ENCODE data around the gene RAD54L2.
"Not testable (repeated sequence)": the region's sequence is repeated elsewhere in the genome, so short reads cannot be mapped to it uniquely, and the experiment has no call there.

The RAD54L2 gene

DNA sequence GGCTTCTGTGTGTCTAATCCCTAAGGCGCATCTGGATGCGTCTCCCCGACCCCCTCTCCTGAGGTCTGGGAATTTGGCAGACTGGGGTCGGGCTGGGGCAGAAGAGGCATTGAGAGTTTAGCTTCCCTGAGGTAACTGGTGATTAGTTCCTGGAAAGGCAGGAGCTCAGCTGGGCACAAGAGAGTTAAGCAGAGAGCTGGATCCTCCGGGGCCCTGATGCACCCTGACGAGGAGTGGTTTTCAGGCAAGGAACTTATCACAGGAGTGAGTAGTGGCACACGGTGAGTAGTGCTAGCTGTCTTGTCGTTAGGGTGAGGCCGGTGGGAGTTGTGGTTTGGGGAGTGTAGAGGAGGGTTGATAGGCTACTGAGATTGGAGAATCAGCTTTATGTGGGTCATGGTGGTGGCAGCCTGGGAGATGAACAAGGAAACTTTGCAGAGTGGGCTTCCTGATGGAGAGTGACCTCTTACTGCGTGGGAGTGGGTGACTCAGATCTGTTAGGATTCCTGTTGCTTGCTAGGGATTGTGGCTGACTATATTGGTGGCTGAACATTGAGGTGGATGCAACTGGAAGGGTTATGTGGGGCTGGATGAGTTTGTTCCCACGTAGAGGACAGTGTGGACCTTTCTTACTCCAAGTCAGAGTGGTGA lies 897 bp downstream of the RAD54L2 start:
- no peak for DNase-seq

- DNase-seq: not testable (repeated sequence)
Observed at GRCh38 chr3:51542596-51542995, 4.1 kb downstream of the RAD54L2 start.

GRCh38 chr3:51544011-51544775 lies 5.7 kb downstream of the RAD54L2 start:
- no peak for DNase-seq

DNA sequence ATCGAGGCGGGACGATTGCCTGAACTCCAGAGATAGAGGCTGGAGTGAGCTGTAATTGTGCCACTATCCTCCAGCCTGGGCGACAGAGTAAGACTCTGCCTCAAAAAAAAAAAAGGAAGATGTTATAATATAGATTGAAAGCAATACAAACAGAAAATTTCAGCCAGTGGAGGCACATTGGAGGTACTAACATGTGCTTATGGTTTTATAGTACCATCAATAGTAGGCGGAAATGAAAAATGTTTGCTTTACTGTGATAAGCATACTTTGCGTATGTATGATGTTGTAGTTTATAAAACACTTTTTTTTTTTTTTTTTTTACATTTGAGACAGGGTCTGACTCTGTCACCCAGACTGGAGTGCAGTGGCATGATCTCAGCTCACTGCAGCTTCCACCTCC lies 8.8 kb downstream of the RAD54L2 start:
- DNase-seq: no peak

DNA sequence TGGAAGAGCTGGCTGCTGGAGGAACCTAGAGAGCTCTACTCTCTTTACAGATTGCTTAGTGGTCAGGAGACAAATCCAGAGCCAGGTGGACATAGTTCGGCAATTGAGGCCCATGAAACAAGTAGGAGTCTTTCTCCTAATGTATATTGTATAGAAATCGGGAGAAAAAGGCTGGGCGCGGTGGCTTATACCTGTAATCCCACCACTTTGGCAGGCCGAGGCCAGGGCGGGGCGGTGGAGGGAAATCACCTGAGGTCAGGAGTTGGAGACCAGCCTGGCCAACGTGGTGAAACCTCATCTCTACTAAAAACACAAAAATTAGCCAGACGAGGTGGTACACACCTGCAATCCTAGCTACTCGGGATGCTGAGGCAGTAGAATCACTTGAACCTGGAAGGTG lies 10.8 kb downstream of the RAD54L2 start:
- no peak for DNase-seq

GRCh38 chr3:51550080-51550819 lies 11.7 kb downstream of the RAD54L2 start:
- DNase-seq: no peak

DNA sequence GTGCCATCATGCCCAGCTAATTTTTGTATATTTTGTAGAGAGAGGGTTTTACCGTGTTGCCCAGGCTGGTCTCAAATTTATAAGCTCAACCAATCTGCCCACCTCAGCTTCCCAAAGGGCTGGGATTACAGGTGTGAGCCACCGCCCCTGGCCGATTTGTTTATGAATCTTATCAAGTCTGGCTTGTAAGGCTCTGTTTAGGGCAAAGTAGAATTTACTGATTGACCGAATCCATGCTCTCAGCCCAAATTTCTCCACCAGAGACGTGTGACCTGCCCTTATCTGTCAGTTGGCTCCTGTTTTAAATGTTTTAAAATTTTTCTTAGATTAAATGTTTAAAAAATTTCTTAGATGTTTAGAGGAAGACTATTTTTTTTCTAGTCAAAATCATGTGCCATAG lies 19.5 kb downstream of the RAD54L2 start:
- DNase-seq: no peak

DNA sequence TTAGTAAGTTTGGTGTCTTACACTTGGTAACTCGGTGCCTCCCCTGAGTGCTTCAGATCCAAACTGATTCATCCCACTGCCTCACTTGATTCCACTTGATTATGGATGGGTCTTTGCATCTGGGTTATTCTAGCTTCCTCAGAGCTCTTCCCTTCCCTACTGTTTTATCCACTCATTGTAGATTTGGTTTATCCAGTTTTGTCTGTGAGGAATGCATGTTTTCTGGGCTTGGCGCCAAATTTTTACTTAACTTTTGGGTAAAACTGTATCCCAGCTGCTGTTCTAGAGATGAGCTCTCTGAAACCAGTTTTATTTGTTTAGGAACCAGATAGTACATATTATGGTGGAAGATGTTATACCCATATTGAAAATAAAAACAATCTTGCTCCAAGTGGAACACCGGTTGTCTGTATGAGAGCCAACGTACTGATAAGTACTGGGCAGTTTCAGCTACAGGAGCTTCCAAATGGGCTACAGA lies 20.9 kb downstream of the RAD54L2 start:
- DNase-seq: no peak

DNA sequence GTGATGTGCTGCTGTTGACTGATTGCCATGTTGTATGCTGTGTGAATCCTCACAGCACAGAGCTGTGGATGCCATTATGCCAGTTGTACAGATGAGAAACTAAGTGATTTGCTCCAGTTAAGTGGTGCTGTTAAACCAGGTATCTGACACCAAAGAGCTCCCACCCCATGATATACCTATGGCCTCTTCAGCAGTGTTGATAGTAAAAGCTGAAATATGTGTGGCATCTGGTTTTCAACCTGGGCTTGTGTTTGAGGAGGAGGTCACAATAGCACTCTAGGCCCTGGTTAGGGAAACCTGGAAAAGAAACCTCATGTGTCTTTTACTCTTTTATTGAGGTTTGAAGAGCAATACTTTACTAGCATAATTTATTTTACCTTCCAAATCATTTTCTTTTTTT lies 21.4 kb downstream of the RAD54L2 start:
- no peak for DNase-seq

GRCh38 chr3:51562403-51562802 lies 23.9 kb downstream of the RAD54L2 start:
- DNase-seq: not testable (repeated sequence)

GRCh38 chr3:51568036-51568435 lies 29.5 kb downstream of the RAD54L2 start:
- no peak for DNase-seq

GRCh38 chr3:51568996-51569395 lies 30.5 kb downstream of the RAD54L2 start:
- DNase-seq: no peak

GRCh38 chr3:51578238-51578637 lies 39.7 kb downstream of the RAD54L2 start:
- no peak for DNase-seq

- DNase-seq: no peak
Observed at GRCh38 chr3:51580418-51580817, 41.9 kb downstream of the RAD54L2 start.

DNA sequence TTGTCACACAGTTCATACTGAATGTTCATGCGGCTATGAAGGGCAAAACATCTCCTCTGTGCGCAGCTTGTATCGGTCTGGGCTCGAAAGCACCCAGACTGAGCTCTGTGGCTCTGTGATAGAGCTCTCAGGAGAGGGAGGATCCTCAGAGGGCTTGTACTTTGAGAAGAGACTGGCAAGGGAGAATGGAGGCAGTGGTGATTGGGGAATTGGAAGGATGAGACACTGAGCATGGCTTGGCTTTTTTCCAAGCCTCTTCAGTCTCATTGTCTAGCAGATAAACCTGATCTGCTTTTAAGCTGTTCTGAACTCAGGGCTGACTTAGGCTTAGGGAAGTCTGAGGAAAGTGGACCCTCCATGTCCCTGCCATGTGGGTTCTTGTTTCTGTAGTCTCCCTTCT lies 43.0 kb downstream of the RAD54L2 start:
- peak; percentile 1 for DNase-seq

GRCh38 chr3:51585197-51585596 lies 46.7 kb downstream of the RAD54L2 start:
- no peak for DNase-seq

DNA sequence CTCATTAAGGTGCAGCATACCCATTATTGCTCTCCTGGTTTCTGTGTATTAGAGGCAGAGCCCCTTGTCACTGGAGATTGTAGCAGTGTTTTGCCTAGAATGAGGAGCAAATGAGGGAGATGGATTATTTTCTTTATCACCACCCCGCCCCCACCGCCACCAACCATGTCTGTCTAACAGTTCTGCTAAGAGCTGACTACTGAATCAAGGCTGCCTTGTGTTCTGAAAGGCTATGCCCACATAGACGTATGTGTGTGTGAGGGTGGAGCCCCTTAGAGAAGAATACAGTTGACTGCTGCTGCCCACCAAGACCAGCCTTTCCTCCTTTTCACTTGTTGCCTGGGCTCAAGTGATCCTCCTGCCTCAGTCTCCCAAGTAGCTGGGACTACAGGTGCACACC lies 47.4 kb downstream of the RAD54L2 start:
- DNase-seq: no peak

Measured in NCI-H2227 treated with DMSO at 0.1 percent for 48 hours (cell line).